NCI-H510A (cell line): ENCODE measurements around the gene MVB12B.

Source experiments
- DNase-seq: peaks from one replicate; lab custom pipeline; 2025; lab: John Stamatoyannopoulos, UW

MVB12B gene

DNA sequence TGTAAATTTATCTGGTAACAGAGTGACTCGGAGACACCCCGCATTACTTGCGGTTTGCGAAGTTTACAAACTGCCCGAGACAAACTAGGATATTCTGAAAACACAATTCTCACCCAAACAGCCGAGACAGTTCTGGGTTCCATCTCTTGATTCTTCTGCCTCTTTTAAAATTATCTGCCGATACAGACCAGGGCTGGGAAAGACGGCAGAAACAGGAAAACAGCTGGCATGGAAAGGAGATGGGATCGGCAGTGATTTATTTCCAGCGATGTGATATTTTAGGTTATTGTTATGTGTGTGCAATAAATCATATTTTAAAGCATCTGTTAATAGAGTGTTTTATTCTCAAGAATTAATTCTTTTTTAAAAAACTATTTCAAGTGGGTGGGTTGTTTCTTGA lies 193.8 kb downstream of the MVB12B start:
- DNase-seq: no peak

DNA sequence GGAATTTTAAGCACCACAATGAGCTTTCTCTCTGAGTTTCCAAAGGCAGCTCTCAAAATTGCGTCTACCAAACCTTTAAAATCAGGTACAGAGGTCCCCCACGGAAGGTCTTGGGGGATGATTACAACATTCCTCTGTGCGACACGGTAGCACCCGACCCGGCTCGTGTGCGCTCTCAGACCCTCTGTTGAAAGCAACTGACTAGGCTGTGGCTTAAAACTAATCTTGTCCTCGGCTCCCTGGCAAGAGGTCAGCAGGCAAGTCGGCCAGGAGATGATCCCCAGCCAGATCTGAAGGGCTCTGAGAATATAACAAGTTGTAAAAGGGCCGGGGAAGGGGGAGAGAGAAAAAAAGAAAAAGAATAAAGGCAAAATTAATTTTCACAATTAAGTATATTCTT lies 194.5 kb downstream of the MVB12B start:
- DNase-seq: no peak

DNA sequence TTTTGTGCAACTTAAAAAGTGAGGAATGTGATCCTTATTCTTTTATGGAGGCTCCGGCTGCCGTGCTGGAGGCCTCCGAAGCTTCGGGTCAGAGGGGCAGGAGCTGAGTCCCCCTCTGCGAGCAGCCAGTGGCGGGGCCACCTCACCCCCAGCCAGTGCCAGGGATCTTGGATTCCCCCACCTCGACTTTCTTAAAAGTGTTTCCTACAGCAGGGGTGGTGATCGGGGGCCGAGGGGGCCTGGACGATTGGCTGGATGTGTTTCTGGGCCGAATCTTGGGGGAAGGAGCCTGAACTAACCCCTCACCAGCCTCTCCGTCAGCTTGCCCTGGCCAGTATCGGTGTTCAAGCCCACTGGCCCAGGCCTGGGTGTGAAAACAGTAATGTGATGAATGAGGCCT lies 194.9 kb downstream of the MVB12B start:
- DNase-seq: no peak

DNA sequence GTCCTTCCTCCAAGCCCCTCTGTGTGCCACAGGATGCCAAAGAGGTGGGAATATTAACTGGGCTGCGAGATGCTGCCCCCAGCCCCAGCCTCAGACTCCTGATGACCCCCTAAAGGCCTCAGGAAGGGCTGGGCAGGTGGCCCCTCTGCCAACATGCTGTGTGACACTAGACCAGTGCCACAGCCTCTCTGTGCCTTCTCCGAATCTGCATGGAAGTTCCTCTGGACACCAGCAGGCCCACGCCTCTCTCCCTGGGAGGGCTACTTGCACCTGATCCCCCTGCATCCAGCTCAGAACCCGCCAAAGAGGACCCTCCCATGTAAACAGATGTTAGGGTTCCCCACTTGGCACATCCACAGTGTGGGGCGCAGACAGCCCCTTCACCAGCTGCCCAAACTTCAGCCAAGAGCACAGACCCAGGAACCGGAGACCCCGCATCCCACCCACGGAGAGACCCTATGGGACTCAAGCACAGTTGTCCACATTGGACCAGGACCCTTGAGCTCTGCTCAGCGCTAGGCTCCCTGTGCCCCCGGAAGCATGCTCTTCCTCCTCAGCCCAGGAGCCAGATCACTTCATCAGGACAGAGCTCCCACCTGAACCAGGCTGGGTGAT lies 195.5 kb downstream of the MVB12B start:
- no peak for DNase-seq

DNA sequence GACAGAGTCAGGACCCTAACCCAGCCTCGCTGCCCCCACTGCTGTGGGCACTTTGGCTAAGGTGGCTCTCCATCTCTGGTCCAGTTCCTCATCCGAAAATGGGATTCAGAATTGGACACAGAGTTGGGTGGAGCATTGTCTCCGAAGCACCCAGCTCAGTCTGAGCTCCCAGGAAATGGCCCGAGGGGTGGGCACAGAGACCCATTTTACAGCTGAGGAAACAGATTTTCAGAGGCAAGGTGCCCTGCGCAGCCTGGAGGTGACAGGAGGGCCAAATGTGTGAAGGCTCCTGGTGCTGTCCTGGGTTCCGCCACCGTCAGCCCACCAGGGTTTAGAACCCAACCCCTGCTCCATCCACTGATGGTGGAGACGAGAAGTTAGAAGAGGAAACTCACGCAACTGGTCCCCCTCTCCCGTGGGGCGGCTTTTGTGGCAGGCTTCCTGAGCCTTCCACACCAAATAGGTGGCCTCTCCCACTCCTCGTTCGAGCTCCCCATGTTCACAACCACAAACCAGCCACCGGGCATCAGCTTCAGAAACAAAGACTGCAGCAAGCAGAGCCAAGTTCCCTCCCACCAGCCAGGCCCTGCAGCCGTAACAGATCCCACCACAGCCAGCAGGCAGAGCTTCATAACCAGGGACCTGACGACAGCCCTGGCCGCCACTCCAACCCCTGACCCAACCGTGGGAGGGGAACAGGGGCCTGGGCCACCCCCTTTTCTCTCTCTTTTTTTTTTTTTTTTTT lies 196.2 kb downstream of the MVB12B start:
- no peak for DNase-seq

DNA sequence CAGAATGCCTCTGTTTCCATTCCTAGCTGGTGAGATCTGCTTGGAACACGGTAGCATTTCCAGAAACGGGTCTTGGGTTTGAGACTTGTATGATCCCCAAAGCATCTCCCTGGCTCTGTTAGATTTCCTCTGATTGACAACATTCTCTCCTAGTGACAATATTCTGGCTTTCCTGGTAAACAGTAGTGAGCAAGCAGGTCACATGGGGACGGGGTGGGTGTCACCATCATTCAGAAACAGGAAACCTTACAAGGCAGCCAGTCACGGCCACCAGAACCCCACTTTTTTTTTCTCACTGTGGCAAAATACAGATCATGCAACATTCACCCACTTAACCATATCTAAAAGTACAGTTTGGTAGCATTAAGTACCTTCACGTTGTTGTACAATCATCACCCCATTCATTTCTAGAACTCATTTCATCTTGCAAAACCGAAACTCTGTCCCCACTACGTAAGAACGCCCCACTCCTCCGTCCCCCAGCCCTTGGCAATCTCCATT lies 197.0 kb downstream of the MVB12B start:
- DNase-seq: no peak

DNA sequence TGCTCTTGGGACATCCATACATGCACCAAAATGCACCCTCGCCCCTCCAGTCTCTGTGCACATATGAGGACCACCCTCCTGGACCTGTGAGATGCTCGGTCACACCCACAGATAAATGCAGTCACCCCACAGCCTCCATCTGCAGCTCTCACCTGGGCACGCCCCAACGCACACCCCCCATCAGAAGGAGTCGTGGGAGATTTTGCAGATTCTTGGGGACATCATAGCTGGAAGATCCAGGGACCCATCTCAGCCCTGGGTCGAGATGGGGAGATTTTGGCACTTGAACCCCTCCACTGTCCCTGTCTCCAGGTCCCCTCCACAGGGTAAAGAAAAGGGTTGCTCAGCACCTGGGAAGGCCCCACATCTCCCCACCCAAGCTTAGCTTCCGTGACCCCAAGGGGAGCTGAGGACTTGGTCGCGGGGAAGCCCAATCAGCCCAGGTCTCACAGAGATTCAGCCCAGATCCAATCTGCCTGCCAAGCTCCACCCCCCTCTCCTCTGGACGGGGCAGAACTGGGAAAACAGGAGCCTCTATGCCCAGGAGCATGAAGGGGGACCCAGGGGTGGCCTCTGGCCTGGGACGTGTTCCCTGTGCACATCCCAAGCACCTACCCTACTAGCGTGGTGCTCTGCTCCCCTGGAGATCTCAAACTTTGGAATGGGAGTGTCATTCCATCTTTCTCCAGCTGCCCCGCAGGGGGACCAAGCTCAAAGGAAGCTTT lies 197.9 kb downstream of the MVB12B start:
- DNase-seq: no peak

DNA sequence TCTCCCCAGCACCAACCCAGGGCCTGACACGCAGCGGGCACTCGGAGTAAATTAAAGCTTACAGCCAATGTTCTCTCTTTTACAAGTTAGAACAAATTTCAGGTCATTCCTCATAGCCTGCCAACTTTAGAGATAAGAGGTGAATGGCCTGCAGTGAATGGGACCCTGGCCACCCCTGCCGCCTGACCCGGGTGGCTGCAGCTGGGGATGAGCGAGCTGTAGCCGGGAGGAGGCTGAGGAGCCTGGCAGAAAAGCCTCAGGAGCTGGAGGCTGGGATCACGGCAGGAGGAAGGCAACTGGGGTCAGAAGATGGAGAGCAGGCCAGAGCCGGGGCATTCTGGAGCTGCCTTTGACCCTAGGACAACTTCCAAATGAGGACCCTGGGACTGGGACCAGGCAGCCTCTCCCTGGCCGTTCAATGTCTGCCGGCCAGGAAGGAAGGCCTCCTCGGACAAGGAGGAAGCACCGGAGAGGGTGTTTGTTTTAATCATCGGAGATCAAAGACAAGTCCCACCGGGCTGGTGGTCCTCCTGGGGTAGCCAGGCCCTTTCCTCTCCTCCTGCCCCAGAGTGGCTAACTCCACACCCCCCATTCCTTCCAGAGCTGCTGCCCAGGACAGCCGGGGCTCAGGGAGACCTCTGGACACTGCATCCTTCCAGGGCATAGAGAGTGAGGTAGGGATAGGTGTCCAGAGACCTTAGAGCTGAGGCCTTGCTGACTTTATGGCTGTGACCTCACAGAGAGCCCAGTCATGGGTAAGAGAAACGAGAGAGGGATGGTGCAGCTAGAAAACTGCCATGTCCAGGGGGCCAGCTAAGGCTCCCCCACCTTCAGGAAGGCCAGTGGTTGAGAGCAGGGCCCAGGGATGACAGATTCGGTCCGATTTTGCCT lies 199.8 kb downstream of the MVB12B start:
- DNase-seq: no peak

DNA sequence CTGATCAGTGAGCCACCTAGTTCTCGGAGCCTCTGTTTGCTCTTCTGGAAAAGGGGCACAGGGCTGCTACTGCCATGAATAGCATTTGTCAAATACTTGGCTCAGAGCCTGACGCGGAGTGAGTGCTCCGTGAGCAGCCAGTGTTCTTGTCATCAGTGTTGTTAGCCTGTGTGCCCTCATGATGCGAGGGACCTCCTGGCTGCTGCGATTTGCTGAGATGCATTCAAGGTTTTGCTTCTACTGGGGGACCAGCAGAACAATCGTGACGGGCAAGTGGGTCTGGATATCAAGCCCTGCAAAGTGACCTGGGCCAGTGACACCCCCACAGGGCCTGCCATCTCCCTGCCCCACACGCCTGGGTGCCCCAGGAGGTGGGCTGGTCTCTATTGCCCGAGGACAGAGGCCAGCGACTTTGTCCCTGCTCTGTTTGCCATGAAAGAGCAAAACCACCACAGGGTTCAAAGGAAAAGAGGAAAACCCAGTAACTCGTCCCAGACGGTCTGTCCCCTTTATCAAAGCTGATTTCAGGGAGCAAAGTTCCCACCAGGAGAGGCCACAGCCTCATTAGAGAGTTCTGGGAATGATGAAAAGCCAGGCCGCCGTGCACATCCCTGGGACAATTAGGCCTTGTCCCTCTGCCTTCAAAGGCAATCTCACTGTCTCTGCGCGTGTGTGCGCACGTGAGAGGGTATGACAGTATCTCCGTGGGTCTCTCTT lies 200.6 kb downstream of the MVB12B start:
- DNase-seq: no peak

DNA sequence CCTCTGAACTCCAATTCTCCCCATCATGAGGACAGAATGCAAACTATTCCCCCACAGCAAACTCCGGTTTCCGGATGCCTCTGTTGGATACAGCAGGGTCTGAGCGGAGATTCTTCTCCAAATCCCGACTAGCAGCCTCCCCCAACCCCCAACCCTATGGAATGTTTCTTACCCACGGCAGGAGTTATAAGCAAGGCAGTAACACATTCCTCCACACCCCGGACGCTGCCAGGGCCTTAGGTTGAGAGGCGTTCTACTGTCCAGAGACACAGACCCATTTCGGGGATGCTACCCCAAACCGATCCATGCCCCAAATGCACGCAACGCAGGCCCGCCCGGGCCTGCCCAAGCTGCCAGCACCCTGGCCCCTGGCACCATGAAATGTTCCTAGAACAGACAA lies 201.5 kb downstream of the MVB12B start:
- DNase-seq: no peak

DNA sequence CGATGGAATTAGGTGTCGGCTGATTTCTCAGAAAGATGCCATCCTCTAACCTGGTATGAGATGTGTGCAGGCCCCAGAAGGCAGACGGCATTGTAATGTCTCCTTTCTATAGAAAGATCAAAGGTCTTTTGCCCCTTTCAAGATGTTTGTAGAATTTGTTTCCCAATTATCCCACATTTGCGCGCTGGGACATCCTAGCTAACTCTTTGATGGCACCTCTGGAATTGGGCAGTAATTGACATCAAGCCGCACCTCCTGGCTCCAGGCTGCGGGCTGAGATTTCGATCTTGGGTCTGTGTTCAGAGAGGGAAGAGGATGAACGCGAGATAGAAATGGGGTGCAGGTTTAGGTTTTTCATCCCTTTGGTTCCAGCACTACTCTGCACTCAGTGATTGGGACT lies 202.3 kb downstream of the MVB12B start:
- DNase-seq: no peak

DNA sequence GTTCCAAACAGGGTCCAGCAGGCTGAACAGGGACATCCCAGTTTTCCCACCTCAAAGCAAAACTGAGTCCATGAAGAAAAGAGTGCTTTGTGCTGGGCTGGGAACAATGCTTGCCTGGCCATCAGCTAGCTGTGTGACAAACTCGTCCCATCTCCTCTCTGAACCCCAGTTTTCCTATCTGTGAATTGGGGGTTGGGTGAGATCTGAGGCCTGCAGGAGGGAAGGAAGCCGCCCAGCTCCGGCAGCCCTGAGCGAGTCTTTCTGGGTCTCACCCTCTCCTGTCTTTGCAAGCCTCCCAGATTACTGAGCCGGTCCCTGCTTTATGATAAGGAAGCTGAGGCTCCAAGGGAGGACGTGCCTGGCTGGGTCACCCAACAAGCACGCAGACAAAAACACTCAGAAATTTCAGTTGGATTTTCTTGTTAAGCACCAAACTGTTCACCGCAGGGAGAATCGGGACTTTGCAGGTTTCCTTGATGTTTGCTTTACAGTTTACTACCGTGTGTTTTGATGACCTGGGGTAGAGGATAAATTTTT lies 204.5 kb downstream of the MVB12B start:
- no peak for DNase-seq

DNA sequence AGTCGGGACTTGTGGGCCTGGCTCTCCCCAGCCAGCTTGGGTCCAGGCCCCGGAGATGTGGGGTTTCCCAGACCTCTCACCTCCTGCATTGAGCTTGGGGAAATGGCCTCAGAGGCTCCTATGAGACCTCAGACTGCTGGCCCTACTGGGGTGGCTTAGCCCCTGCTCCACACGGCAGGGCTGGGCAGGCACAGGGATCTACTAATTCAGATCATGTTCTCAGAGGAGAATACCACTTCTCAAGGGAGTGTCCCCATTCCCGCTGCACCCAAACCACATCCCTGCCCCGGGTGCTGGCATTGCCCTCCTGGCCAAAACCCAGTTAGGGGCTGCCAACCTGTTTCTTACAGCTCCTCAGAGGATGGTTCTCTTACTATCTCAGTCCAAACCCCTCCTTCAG lies 205.0 kb downstream of the MVB12B start:
- DNase-seq: no peak

DNA sequence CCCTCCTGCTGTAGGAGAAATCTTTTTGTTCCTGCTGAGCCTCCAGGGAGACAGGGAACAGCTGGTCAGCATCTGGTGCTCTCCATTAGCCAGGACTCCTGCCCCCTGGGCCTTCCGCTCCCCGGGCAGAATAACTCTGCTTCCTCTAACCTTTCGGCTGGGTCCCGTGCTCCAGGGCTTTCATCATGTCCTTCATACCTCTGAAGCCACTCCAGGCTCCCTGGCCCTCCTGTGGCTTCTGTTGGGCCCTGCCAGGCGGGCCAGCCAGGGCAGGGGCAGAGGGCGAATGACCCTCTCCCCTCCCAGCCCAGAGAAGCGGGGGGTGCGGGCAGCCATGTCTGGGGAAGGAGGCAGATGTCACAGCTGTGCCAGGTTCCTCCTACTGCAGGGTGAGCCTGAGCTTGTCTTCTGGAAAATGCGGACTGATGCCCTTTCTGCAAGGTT lies 205.4 kb downstream of the MVB12B start:
- DNase-seq: no peak

DNA sequence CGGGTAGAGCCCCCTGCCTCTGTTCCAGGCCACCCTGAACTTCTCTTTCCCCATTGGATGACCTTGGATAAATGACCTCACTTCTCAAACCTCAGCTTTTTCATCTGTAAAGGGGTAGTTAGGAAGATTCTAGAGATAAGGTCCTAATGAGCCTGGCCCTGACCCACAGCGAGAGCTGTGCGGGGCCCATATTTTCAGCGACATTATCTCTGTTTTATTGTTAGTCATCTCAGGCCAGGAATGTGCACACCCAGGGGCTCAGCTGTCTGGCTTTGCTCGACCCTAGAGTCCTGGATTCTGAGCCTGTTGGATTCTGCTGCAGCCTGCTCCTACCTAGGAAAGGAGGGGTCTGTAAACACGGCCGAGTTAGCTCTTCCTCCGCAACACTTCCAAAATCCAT lies 205.9 kb downstream of the MVB12B start:
- no peak for DNase-seq

DNA sequence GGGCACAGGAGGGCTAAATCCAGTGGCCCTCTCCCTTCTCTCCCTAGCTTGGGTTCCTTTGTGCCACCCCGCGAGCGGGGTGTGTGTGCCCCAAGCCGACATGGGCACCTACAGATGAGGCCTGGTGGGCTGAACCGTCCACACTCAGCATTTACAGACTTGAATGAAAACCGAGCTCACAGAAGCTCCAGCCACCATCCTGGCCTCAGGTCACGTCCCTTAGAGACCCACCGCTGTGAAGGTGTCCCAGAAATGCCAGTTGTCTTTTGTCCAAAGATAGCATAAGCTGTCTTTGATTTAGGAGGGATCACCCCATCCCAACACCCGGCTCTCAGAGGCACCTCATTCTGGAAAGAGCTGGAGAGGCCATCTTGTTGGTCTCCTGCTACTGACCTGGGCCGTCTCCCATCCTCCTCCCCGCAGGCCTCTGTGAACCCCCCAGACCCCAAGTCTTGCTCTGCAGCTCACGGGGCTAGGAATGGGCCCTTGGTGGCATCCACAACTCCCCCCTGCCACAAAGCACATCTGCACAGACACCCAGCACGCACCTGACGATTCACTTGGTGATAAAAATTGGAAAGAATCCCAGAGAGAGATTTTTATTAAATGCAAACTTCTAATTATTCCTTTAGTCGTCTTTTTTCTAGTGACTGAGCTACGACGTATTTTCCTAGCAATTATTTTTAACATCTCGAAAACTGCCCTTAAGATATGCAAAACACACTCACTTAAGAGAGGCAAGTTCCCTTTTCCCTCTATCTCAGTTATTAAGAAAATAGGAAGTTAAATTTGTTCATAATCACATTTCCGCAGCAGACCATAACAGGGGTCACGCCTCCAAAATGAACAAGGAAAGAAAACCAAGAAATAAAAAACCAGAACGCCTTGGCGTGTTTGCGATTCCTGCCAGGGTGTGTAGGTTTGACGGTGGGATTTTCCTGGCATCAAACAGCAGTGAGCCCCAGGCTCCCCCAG lies 206.6 kb downstream of the MVB12B start:
- no peak for DNase-seq

DNA sequence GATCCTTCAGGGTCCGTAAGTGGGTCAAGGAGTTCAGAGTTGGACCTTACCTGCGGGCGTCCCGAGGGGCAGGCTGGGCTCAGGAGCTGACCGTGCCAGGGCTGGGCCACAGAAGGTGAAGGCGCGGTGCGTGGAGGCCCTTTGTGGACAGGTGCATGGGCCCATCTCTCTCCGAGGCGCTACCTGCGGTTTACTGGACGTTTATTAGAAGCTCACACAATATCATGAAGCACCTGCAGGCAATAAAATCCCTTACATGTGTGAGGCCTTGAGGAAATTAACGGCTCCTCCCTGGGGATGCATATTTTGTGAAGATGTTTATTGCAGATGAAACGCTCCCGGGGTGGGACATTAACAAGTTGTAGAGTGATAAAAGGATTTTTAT lies 207.3 kb downstream of the MVB12B start:
- DNase-seq: no peak

DNA sequence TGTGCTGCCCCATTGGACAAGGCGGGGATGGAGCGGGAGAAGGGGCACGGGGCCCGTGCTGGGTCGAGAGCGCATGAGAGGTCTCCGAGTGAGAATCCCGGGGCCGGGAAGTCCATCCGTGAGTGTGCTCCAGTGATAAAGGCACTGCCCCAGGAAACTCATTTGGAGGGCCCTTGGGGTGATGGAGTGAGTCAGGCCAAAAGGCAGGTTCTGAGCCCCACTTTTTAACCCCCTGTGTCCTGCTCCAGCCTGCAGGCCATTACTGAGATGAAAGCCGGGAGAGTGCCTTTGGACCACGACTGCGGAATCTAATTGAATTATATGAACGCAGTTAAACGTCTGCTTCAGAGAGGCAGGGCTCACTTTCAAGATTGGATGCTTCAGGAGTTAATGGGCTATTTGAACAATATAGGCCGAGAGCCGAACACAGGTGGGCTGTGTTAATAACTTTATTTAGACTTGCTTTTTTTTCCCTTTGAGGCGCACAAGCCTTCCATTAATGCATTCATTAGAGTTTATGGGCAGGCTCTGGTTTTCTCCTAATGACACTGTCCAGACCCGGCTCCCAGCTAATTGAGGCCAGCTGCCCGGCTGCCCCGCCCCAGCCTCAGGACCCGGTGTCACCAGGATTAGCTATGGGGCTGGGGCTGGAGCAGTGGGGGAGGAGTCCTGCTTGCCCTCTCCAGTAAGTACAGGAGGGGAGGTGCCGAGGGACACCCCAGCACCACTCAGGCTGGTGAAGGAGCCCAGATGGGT lies 208.0 kb downstream of the MVB12B start:
- no peak for DNase-seq

DNA sequence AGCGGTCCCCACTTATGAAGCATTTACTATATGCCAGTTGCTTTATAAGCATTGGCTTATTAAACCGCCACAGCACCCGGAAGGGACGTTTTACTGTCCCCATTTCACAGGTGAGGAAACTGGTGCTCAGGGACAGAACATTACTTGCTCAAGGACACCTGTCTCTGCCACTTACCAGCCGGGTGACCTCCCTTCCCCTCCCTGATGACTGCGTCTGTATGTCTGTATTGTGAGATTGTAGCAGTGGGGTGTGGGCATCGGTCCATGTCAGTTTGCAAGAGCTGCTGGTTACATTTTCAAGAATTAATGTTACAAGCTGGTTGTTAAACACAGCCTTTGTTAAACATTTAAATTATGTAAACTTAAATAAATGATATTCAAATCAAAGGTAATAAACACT lies 209.5 kb downstream of the MVB12B start:
- no peak for DNase-seq
